GM23338 (cell line): ENCODE data around the gene SLCO3A1. TPM values are rescaled to one million over a fixed set of nuclear protein-coding genes. Genes with fewer than 3 reads are reported as not detected.

Experiments used
- ATAC-seq: fragments of 200-7000 bp; cut with Tn5 transposase; 3 replicates; pipeline ENCODE4 v1.9.1; 2020
- DNase-seq: peaks from one replicate; pipeline ENCODE4 v3.0.0-alpha.2; 2015; ENCODE audit warnings: low spot score
- H2AFZ ChIP-seq: fragments of 200-600 bp; sonication (generic); 2 replicates; pipeline ENCODE4 v1.8.0; 2016; ENCODE audit warnings: antibody characterized with exemption, mild to moderate bottlenecking, moderate library complexity
- H3F3A ChIP-seq: fragments of 200-600 bp; sonication (generic); replicated peaks from 2 replicates; pipeline ENCODE4 v1.8.0; 2017; ENCODE audit warnings: antibody characterized with exemption, mixed run types, low read depth
- H3K27ac ChIP-seq: fragments of 200-600 bp; sonication (generic); 2 replicates; pipeline ENCODE4 v1.6.1; 2016; ENCODE audit warnings: low read depth
- H3K27me3 ChIP-seq: fragments of 200-600 bp; sonication (generic); 2 replicates; pipeline ENCODE4 v1.8.0; 2016; ENCODE audit warnings: mild to moderate bottlenecking, mixed run types, moderate library complexity; ENCODE audit not compliant: insufficient read depth
- H3K36me3 ChIP-seq: fragments of 200-600 bp; sonication (generic); 2 replicates; pipeline ENCODE4 v1.8.0; 2016; ENCODE audit warnings: mild to moderate bottlenecking; ENCODE audit not compliant: insufficient read depth
- H3K4me1 ChIP-seq: fragments of 200-600 bp; sonication (generic); 2 replicates; pipeline ENCODE4 v1.8.0; 2016; ENCODE audit warnings: mild to moderate bottlenecking, moderate library complexity; ENCODE audit not compliant: insufficient read depth
- H3K4me2 ChIP-seq: fragments of 200-600 bp; sonication (generic); 2 replicates; pipeline ENCODE4 v1.7.1; 2017; ENCODE audit warnings: mixed run types
- H3K4me3 ChIP-seq: fragments of 200-600 bp; sonication (generic); 2 replicates; pipeline ENCODE4 v1.6.1; 2016; ENCODE audit warnings: mixed run types
- H3K79me2 ChIP-seq: fragments of 200-600 bp; sonication (generic); replicated peaks from 2 replicates; pipeline ENCODE4 v1.8.0; 2017; ENCODE audit warnings: mild to moderate bottlenecking; ENCODE audit not compliant: insufficient read depth
- H3K9me2 ChIP-seq: fragments of 200-600 bp; sonication (generic); 2 replicates; pipeline ENCODE4 v1.8.0; 2017; ENCODE audit not compliant: insufficient read depth
- H4K20me1 ChIP-seq: fragments of 200-600 bp; sonication (generic); replicated peaks from 2 replicates; pipeline ENCODE4 v1.8.0; 2017; ENCODE audit warnings: mild to moderate bottlenecking; ENCODE audit not compliant: insufficient read depth
- H3K27ac Mint-ChIP-seq: 2 replicates; pipeline ENCODE4 v1.8.0; 2020; ENCODE audit warnings: inconsistent platforms, mild to moderate bottlenecking, moderate library complexity, mixed read lengths
- H3K27me3 Mint-ChIP-seq: 3 replicates; pipeline ENCODE4 v1.8.0; 2022; ENCODE audit warnings: low read depth, mild to moderate bottlenecking, moderate library complexity, mixed read lengths, inconsistent platforms; ENCODE audit not compliant: insufficient read depth, poor library complexity
- H3K36me3 Mint-ChIP-seq: 3 replicates; pipeline ENCODE4 v1.8.0; 2021; ENCODE audit warnings: low read depth, mild to moderate bottlenecking, inconsistent platforms, moderate library complexity, mixed read lengths
- H3K4me1 Mint-ChIP-seq: 3 replicates; pipeline ENCODE4 v1.8.0; 2020; ENCODE audit warnings: mild to moderate bottlenecking, inconsistent platforms, mixed read lengths
- H3K4me3 Mint-ChIP-seq: 3 replicates; pipeline ENCODE4 v1.8.0; 2021; ENCODE audit warnings: moderate library complexity, mild to moderate bottlenecking, inconsistent platforms, mixed read lengths
- H3K9me3 Mint-ChIP-seq: 3 replicates; pipeline ENCODE4 v1.8.0; 2020; ENCODE audit warnings: moderate library complexity, mild to moderate bottlenecking, inconsistent platforms, mixed read lengths
- CREB1 ChIP-seq: fragments of 250-450 bp; sonication (Bioruptor Pico); IDR thresholded peaks from 2 replicates; pipeline ENCODE4 v1.5.0; 2020; ENCODE audit warnings: low read depth, mild to moderate bottlenecking, moderate library complexity
- EZH2phosphoT487 ChIP-seq: fragments of 200-600 bp; sonication (generic); IDR thresholded peaks from one replicate; pipeline ENCODE4 v1.8.1; 2018; ENCODE audit warnings: antibody characterized with exemption; ENCODE audit not compliant: unreplicated experiment
- NANOG ChIP-seq: IDR thresholded peaks from 2 replicates; pipeline ENCODE4 v1.6.1; 2016; ENCODE audit warnings: antibody characterized with exemption, borderline replicate concordance
- STAT1 ChIP-seq: IDR thresholded peaks from one replicate; pipeline ENCODE4 v1.6.1; 2016; ENCODE audit warnings: antibody characterized with exemption; ENCODE audit not compliant: unreplicated experiment
- ZNF331 ChIP-seq: fragments of 250-450 bp; sonication (Bioruptor Pico); IDR thresholded peaks from 2 replicates; pipeline ENCODE4 v1.5.0; 2020; ENCODE audit warnings: low read depth, mild to moderate bottlenecking, moderate library complexity
- polyA plus RNA-seq: library from polyadenylated mRNA; unstranded; fragments of >200 nt; fragmentation: Nextera tagmentation; extraction: Ambion mirVana; gene quantifications from 2 replicates; pipeline ENCODE4 v1.2.1, GENCODE V29; 2016
- total RNA-seq: library from RNA; depleted of rRNA; stranded (reverse); fragments of >200 nt; shearing (Covaris generic); gene quantifications from 2 replicates; pipeline ENCODE4 v1.2.3, GENCODE V29; 2014
- TF ChIP-seq, protein P1 (sequence below): IDR thresholded peaks from one replicate; pipeline ENCODE4 v1.6.1; 2018; ENCODE audit warnings: antibody characterized with exemption; ENCODE audit not compliant: unreplicated experiment
- TF ChIP-seq, protein P2 (sequence below), 2 experiments: fragments of 200-600 bp in 1 of 2; sonication (generic) in 1 of 2; conservative IDR thresholded peaks; 2 replicates each; pipeline versions ENCODE4 v1.5.1 to v1.6.1; 2016 to 2017; ENCODE audit warnings: antibody characterized with exemption in 2 of 2, low read depth in 2 of 2, mild to moderate bottlenecking in 2 of 2, moderate library complexity in 1 of 2
- TF ChIP-seq, protein P3 (sequence below): fragments of 250-450 bp; sonication (Bioruptor Pico); IDR thresholded peaks from 2 replicates; pipeline ENCODE4 v1.5.0; 2020; ENCODE audit warnings: mild to moderate bottlenecking, moderate library complexity

Gene SLCO3A1
- total and polyA plus RNA-seq, 2 experiments from 2014 or later, result 7.3 to 9.4 TPM

DNA sequence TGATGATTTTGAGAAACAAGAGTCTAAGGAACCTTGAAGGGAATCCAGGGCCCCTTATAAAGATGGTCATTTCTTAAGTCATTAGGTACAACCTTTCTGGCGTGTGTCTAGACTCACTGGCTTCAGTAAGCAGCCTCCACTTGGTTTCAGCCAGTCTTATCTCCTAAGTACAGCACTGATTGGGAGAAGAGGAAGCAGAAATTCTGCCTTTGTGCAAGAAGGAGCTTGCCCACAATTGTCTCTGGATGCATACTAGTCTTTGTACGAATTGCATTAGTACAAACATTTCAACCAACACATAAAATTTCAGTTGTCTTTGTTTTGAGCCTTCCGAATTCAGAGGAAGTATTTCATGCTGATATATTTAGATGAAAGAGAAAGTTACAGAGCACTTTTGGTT is 139.4 kb downstream of the SLCO3A1 start (continued):
- TF ChIP-seq ZNF331 (CRISPR knock-in tag) (no peak), STAT1 (no peak), CREB1 (no peak), NANOG (no peak), EZH2phosphoT487 (no peak)
- TF ChIP-seq, protein P1, sequence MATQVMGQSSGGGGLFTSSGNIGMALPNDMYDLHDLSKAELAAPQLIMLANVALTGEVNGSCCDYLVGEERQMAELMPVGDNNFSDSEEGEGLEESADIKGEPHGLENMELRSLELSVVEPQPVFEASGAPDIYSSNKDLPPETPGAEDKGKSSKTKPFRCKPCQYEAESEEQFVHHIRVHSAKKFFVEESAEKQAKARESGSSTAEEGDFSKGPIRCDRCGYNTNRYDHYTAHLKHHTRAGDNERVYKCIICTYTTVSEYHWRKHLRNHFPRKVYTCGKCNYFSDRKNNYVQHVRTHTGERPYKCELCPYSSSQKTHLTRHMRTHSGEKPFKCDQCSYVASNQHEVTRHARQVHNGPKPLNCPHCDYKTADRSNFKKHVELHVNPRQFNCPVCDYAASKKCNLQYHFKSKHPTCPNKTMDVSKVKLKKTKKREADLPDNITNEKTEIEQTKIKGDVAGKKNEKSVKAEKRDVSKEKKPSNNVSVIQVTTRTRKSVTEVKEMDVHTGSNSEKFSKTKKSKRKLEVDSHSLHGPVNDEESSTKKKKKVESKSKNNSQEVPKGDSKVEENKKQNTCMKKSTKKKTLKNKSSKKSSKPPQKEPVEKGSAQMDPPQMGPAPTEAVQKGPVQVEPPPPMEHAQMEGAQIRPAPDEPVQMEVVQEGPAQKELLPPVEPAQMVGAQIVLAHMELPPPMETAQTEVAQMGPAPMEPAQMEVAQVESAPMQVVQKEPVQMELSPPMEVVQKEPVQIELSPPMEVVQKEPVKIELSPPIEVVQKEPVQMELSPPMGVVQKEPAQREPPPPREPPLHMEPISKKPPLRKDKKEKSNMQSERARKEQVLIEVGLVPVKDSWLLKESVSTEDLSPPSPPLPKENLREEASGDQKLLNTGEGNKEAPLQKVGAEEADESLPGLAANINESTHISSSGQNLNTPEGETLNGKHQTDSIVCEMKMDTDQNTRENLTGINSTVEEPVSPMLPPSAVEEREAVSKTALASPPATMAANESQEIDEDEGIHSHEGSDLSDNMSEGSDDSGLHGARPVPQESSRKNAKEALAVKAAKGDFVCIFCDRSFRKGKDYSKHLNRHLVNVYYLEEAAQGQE, result no peak
- TF ChIP-seq, protein P2, sequence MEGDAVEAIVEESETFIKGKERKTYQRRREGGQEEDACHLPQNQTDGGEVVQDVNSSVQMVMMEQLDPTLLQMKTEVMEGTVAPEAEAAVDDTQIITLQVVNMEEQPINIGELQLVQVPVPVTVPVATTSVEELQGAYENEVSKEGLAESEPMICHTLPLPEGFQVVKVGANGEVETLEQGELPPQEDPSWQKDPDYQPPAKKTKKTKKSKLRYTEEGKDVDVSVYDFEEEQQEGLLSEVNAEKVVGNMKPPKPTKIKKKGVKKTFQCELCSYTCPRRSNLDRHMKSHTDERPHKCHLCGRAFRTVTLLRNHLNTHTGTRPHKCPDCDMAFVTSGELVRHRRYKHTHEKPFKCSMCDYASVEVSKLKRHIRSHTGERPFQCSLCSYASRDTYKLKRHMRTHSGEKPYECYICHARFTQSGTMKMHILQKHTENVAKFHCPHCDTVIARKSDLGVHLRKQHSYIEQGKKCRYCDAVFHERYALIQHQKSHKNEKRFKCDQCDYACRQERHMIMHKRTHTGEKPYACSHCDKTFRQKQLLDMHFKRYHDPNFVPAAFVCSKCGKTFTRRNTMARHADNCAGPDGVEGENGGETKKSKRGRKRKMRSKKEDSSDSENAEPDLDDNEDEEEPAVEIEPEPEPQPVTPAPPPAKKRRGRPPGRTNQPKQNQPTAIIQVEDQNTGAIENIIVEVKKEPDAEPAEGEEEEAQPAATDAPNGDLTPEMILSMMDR (conservative IDR thresholded peaks at IDR 0.05; ENCODE audit: low read depth in 2 of 2), result no peak

GRCh38 chr15:91995146-91995545 is 141.6 kb downstream of the SLCO3A1 start:
- Mint-ChIP-seq H3K36me3 (no peaks in the 10 kb centered on the region), H3K27ac (no peak overlapping the region), H3K27me3 (no peaks in the 10 kb centered on the region), H3K4me1 (peaks cover 23% of the 10 kb centered on the region), H3K9me3 (0 out of 3 replicates have a peak, but pooled peaks cover 3% of the 10 kb centered on the region), H3K4me3 (no peak overlapping the region)
- Histone ChIP-seq H3K79me2 (peaks cover 7% of the 10 kb centered on the region; the same call in 1 of the 2 replicates), H3K4me2 (no peak overlapping the region), H3F3A (no peaks in the 10 kb centered on the region), H4K20me1 (no peaks in the 10 kb centered on the region), H3K27ac (no peak overlapping the region), H3K4me3 (no peak overlapping the region), H3K9me2 (peaks cover 4% of the 10 kb centered on the region; the same call in 1 of the 2 replicates), H3K4me1 (peaks cover 29% of the 10 kb centered on the region), H2AFZ (no peak overlapping the region), H3K36me3 (no peaks in the 10 kb centered on the region), H3K27me3 (no peaks in the 10 kb centered on the region)
- no peak for DNase-seq
- TF ChIP-seq, protein P3, sequence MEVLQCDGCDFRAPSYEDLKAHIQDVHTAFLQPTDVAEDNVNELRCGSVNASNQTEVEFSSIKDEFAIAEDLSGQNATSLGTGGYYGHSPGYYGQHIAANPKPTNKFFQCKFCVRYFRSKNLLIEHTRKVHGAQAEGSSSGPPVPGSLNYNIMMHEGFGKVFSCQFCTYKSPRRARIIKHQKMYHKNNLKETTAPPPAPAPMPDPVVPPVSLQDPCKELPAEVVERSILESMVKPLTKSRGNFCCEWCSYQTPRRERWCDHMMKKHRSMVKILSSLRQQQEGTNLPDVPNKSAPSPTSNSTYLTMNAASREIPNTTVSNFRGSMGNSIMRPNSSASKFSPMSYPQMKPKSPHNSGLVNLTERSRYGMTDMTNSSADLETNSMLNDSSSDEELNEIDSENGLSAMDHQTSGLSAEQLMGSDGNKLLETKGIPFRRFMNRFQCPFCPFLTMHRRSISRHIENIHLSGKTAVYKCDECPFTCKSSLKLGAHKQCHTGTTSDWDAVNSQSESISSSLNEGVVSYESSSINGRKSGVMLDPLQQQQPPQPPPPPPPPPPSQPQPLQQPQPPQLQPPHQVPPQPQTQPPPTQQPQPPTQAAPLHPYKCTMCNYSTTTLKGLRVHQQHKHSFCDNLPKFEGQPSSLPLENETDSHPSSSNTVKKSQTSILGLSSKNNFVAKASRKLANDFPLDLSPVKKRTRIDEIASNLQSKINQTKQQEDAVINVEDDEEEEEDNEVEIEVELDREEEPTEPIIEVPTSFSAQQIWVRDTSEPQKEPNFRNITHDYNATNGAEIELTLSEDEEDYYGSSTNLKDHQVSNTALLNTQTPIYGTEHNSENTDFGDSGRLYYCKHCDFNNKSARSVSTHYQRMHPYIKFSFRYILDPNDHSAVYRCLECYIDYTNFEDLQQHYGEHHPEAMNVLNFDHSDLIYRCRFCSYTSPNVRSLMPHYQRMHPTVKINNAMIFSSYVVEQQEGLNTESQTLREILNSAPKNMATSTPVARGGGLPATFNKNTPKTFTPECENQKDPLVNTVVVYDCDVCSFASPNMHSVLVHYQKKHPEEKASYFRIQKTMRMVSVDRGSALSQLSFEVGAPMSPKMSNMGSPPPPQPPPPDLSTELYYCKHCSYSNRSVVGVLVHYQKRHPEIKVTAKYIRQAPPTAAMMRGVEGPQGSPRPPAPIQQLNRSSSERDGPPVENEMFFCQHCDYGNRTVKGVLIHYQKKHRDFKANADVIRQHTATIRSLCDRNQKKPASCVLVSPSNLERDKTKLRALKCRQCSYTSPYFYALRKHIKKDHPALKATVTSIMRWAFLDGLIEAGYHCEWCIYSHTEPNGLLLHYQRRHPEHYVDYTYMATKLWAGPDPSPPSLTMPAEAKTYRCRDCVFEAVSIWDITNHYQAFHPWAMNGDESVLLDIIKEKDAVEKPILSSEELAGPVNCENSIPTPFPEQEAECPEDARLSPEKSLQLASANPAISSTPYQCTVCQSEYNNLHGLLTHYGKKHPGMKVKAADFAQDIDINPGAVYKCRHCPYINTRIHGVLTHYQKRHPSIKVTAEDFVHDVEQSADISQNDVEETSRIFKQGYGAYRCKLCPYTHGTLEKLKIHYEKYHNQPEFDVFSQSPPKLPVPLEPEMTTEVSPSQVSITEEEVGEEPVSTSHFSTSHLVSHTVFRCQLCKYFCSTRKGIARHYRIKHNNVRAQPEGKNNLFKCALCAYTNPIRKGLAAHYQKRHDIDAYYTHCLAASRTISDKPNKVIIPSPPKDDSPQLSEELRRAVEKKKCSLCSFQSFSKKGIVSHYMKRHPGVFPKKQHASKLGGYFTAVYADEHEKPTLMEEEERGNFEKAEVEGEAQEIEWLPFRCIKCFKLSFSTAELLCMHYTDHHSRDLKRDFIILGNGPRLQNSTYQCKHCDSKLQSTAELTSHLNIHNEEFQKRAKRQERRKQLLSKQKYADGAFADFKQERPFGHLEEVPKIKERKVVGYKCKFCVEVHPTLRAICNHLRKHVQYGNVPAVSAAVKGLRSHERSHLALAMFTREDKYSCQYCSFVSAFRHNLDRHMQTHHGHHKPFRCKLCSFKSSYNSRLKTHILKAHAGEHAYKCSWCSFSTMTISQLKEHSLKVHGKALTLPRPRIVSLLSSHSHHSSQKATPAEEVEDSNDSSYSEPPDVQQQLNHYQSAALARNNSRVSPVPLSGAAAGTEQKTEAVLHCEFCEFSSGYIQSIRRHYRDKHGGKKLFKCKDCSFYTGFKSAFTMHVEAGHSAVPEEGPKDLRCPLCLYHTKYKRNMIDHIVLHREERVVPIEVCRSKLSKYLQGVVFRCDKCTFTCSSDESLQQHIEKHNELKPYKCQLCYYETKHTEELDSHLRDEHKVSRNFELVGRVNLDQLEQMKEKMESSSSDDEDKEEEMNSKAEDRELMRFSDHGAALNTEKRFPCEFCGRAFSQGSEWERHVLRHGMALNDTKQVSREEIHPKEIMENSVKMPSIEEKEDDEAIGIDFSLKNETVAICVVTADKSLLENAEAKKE (CRISPR knock-in tag), result no peak
- TF ChIP-seq NANOG (no peak), STAT1 (no peak)
- ATAC-seq, result no peak
